Endometrium (tissue), 2 donors: ENCODE measurements around the gene DNAH3.
"Not testable (repeated sequence)": the region's sequence is repeated elsewhere in the genome, so short reads cannot be mapped to it uniquely, and the experiment has no call there.

ENCODE experiments used
- FAIRE-seq: peaks from 2 replicates; lab custom pipeline; 2012; peaks lifted over from hg19 to GRCh38; lab: Jason Lieb, UNC
- donor health status: control.
- donor health status: control.

DNAH3 gene

DNA sequence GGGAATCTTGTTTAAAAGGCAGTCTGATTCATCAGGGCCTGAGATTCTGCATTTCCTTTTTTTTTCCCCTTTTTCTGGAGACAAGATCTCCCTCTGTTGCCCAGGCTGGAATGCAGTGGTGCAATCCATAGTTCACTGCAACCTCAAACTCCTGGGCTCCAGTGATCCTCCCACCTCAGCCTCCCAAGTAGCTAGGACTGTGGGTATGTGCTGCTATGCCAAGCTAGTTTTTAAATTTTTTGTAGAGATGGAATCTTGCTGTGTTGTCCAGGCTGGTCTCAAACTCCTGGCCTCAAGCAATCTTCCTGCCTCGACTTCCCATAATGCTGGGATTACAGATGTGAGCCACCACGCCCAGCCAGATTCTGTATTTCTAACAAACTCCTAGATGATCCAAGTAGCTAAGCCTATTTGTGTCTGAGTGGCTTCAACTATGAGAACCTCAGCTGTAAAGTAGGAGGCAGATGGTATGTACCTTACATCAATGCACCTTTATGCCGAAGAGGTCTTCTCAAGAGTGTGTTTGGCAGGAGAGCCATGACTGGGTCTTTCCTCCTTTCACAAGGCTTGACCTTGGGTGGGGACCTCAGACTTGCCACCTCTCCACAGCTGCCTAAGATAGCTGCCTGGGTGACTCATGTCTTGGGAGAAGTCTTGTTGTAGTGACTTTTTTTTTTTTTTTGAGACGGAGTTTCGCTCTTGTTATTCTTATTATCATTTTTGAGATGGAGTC lies 18.8 kb upstream of the DNAH3 start:
- no peak for FAIRE-seq

- no peak for FAIRE-seq
These were observed 17.4 kb upstream of the DNAH3 start for GRCh38 chr16:21167929-21168602.

GRCh38 chr16:21167360-21167759 lies 16.7 kb upstream of the DNAH3 start:
- FAIRE-seq, result no peak

GRCh38 chr16:21166561-21166961 lies 15.9 kb upstream of the DNAH3 start:
- FAIRE-seq, result no peak

DNA sequence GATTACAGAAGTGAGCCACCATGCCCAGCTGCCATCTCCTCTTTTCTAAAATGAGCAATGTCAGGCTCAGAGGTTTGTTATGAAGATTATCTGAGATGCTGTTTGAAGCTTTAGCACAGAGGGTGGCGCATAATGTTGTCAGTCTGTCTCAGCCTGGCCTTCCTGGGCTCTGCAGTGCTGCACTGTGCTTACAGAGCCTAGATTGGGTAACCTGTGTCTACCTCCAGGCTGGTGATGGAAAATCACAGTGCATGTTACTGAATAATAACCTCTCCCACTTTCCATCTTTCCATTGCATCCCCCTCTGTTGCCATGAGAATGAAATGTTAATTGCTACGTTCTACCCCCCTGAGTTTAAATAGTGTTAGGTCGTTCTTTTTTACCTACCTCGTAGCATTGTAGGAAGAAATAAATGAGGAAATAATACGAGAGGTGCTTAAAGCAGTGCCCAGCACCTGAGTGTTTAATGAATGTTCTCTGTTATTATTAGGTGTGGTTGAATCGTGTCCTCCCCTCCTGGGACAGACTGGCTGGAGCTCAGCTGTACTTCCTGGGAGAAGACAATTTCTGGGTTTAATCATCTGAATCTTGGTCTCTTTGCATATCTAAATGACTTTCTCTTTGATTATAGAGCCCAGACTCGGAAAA lies 14.0 kb upstream of the DNAH3 start:
- no peak for FAIRE-seq

DNA sequence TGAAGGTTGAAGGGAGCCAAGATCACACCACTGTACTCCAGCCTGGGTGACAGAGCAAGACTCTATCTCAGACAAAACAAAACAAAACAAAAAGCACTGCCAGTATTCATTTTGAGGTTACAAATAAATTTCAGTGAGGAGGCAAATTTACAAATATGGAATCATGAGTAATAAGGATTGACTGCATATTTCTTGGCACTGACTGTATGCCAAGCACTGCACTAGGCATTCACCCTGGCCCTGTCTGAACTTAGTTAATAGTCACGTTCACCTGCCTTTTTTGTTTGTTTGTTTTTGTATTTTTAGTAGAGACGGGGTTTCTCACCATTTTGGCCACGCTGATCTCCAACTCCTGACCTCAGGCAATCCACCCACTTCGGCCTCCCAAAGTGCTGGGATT lies 12.9 kb upstream of the DNAH3 start:
- no peak for FAIRE-seq

DNA sequence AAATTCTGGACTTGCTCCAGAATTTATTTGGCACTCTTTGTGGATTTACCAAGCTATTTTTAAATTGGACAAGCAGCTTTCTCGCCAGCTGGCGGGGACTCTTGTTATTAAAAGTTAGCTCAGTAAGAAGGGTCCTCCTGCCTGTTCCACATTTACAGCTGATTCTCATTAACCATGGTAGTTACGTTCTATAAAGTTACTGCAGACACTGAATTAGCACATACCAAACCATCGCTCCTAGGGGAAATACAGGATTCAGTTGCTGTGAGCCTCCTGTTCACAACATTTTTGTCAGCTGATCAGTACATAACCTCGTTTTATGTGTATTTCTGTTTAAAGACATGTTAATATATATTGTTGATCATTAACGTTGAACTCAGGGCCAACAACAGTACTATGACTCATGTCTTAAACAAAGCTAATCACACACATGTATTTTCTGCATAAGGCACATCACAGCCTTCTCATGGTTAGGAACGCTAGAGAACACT lies 12.1 kb upstream of the DNAH3 start:
- no peak for FAIRE-seq

DNA sequence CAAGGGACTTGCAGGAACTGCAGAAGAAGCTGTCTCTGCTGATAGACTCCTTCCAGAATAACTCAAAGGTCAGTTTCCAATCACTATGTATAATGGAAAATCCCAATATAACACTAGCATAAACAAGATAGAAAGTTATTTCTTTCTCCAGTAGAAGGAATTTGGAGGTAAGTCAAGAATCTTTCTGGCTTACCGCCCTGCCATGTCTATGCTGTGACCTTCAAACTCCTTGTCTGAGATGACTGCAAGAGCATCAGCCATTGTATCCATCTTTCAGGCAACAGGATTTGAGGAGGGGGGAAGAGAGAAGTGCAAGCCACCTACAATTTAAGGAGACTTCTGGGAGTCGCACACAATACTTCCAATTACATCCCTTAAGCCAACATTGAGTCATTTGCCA lies 10.6 kb upstream of the DNAH3 start:
- FAIRE-seq, result no peak

DNA sequence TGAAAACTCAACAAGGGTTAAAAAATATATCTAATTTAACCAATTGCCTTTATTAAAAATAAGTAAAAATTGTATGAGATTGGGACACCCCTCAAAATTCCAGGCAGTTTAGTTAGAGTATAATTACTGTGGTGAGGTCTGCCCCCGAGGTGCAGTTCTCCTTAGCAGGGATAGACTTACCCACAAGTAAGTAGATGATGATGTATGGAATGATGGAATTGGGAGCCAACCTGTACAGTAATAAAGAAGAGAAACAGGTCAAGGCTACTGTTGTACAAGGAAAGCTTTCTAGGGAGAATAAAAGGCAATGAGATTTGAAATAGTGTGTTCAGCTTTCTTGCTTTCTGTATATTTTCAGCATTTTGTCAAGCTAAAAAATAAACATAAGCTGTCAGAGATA lies 9.6 kb upstream of the DNAH3 start:
- FAIRE-seq, result no peak

GRCh38 chr16:21159281-21159951 lies 8.8 kb upstream of the DNAH3 start:
- FAIRE-seq, result no peak

- no peak for FAIRE-seq
These were observed 7.8 kb upstream of the DNAH3 start, which contains the start of gene LDAF1 for GRCh38 chr16:21158208-21159110. TSS of gene LDAF1 (plus strand) at chr16:21158674. CDS start at chr16:21161183, 2,509 bp downstream.

- no peak for FAIRE-seq
These were observed 7.0 kb upstream of the DNAH3 start for GRCh38 chr16:21157632-21158031.

- no peak for FAIRE-seq
These were observed 6.3 kb upstream of the DNAH3 start for GRCh38 chr16:21156767-21157467.

- FAIRE-seq, result not testable (repeated sequence)
These were observed 5.4 kb upstream of the DNAH3 start for GRCh38 chr16:21156011-21156410.

DNA sequence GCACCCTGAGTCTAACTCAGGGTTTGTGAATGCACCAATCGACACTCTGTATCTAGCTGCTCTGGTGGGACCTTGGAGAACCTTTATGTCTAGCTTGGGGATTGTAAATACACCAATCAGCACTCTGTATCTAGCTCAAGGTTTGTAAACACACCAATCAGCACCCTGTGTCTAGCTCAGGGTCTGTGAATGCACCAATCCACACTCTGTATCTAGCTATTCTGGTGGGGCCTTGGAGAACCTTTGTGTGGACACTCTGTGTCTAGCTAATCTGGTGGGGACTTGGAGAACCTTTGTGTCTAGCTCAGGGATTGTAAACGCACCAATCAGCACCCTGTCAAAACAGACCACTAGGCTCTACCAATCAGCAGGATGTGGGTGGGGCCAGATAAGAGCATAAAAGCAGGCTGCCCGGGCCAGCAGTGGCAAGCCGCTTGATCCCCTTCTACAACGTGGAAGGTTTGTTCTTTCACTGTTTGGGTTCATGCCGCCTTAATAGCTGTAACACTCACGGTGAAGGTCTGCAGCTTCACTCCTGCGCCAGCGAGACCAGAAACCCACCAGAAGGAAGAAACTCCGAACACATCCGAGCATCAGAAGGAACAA lies 2.6 kb upstream of the DNAH3 start:
- not testable (repeated sequence) for FAIRE-seq

GRCh38 chr16:21152160-21153030 lies 1.7 kb upstream of the DNAH3 start:
- FAIRE-seq, result not testable (repeated sequence)

DNA sequence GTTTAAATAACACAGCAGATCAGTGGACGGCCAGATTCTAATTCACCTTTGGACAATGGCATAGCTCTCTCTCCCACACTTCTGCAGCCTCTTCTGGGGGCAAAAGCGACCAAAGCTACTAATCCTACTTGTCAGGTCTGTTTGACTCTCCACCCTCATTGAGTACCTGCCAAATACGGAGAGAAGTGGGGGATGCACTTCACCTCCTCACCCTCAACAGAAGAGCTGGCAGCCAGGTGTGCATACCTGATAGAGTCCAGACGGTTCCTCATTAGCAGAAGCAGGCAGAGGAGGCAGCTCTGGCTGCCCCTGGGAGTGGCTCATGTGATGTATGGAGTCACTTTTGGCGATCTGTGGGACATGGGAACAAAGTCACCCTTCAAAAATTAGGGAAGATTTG lies 4.9 kb downstream of the DNAH3 start:
- FAIRE-seq, result no peak

GRCh38 chr16:21134053-21134452 lies 16.6 kb downstream of the DNAH3 start:
- FAIRE-seq, result no peak

DNA sequence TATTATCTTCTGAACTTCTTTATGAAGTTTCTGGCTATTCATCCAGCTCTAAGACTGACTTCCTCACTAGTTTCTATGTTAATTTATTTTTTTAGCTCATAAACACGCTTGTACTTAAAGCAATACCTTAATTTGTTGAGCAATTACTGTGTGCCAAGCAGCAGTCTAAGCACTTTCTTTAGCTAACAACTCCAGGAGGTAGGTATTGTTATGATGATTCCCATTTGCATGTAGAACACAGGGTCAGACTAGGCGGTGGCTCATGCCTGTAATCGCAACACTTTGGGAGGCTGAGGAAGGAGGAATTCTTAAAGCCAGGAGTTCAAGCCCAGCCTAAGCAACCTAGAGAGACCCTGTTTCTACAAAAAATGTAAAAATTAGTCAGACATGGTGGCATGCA lies 19.8 kb downstream of the DNAH3 start:
- FAIRE-seq, result no peak
